ENCODE measurements around the gene SMG5.

SMG5 gene

DNA sequence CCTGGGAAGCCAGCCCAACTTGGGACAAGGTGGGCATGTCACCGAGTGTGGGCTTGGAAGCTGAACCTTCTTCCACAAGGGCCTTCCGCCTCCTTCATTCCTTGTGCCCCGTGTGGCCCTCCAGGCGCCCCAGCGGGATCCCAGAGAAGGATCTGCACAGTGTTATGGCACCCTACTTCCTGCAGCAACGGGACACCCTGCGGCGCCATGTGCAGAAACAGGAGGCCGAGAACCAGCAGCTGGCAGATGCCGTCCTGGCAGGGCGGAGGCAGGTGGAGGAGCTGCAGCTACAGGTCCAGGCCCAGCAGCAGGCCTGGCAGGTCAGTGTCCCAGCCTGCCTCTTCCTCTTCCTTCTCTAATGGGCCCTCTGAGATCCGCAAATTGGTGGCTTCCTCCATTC lies 46.5 kb downstream of the SMG5 start:
- Histone ChIP-seq H3K4me2 (ENCODE audit: low read depth, low read length, poor library complexity, severe bottlenecking) (no peak overlapping the region), H2AFZ (ENCODE audit: low read depth, low read length, severe bottlenecking) (no peak overlapping the region), H3F3A (ENCODE audit: insufficient read depth) (no peaks in the 10 kb centered on the region), H3K79me2 (ENCODE audit: insufficient read depth, low read length) (no peaks in the 10 kb centered on the region), H3K27ac (ENCODE audit: low read depth, low read length) (no peak overlapping the region), H3K27me3 (ENCODE audit: low read length) (no peaks in the 10 kb centered on the region), H3K36me3 (ENCODE audit: low read length) (no peaks in the 10 kb centered on the region), H3K9me2 (replicated peaks; ENCODE audit: insufficient read depth, low read length) (no peaks in the 10 kb centered on the region), H3K4me3 (ENCODE audit: insufficient read depth, low read length, poor library complexity, severe bottlenecking) (no peak overlapping the region), H4K20me1 (ENCODE audit: low read depth, low read length) (no peaks in the 10 kb centered on the region), H3K9me3 (ENCODE audit: insufficient read depth, low read length) (no peaks in the 10 kb centered on the region), H3K9ac (ENCODE audit: low read length) (no peak overlapping the region)
- TF ChIP-seq CTCF (IDR thresholded peaks at IDR 0.05; ENCODE audit: insufficient read depth, low read length, poor library complexity, severe bottlenecking) (no peak), EZH2phosphoT487 (conservative IDR thresholded peaks at IDR 0.05; ENCODE audit: low read length) (no peak)

- Histone ChIP-seq H4K20me1 (ENCODE audit: low read depth, low read length) (no peaks in the 10 kb centered on the region), H3K27me3 (ENCODE audit: low read length) (no peaks in the 10 kb centered on the region), H3K9ac (ENCODE audit: low read length) (no peak overlapping the region), H3K36me3 (ENCODE audit: low read length) (no peaks in the 10 kb centered on the region), H3K4me2 (ENCODE audit: low read depth, low read length, poor library complexity, severe bottlenecking) (no peak overlapping the region), H3K9me2 (replicated peaks; ENCODE audit: insufficient read depth, low read length) (no peaks in the 10 kb centered on the region), H3K9me3 (ENCODE audit: insufficient read depth, low read length) (no peaks in the 10 kb centered on the region), H3K4me3 (ENCODE audit: insufficient read depth, low read length, poor library complexity, severe bottlenecking) (no peak overlapping the region), H3F3A (ENCODE audit: insufficient read depth) (no peaks in the 10 kb centered on the region), H3K79me2 (ENCODE audit: insufficient read depth, low read length) (no peaks in the 10 kb centered on the region), H2AFZ (ENCODE audit: low read depth, low read length, severe bottlenecking) (no peak overlapping the region), H3K27ac (ENCODE audit: low read depth, low read length) (no peak overlapping the region)
- TF ChIP-seq CTCF (IDR thresholded peaks at IDR 0.05; ENCODE audit: insufficient read depth, low read length, poor library complexity, severe bottlenecking) (no peak), EZH2phosphoT487 (conservative IDR thresholded peaks at IDR 0.05; ENCODE audit: low read length) (no peak)
Observed at GRCh38 chr1:156233426-156234127, 49.0 kb downstream of the SMG5 start.

GRCh38 chr1:156232201-156232894 lies 50.3 kb downstream of the SMG5 start:
- H3K4me2 ChIP-seq (ENCODE audit: low read depth, low read length, poor library complexity, severe bottlenecking) = no peak overlapping the region
- no peaks in the 10 kb centered on the region for H3K9me2 ChIP-seq (replicated peaks; ENCODE audit: insufficient read depth, low read length)
- H3K36me3 ChIP-seq (ENCODE audit: low read length) = no peaks in the 10 kb centered on the region
- no peak overlapping the region for H3K4me3 ChIP-seq (ENCODE audit: insufficient read depth, low read length, poor library complexity, severe bottlenecking)
- no peaks in the 10 kb centered on the region for H3K27me3 ChIP-seq (ENCODE audit: low read length)
- H3F3A ChIP-seq (ENCODE audit: insufficient read depth) = no peaks in the 10 kb centered on the region
- H4K20me1 ChIP-seq (ENCODE audit: low read depth, low read length) = no peaks in the 10 kb centered on the region
- H3K27ac ChIP-seq (ENCODE audit: low read depth, low read length) = no peak overlapping the region
- H3K9ac ChIP-seq (ENCODE audit: low read length) = no peak overlapping the region
- H3K79me2 ChIP-seq (ENCODE audit: insufficient read depth, low read length) = no peaks in the 10 kb centered on the region
- H2AFZ ChIP-seq (ENCODE audit: low read depth, low read length, severe bottlenecking) = no peak overlapping the region
- H3K9me3 ChIP-seq (ENCODE audit: insufficient read depth, low read length) = no peaks in the 10 kb centered on the region
- TF ChIP-seq CTCF (IDR thresholded peaks at IDR 0.05; ENCODE audit: insufficient read depth, low read length, poor library complexity, severe bottlenecking) (no peak), EZH2phosphoT487 (conservative IDR thresholded peaks at IDR 0.05; ENCODE audit: low read length) (no peak)

Measured in SU-DHL-6 (cell line).